C1 segment of cervical spinal cord (tissue), 14 donors: ENCODE measurements around the gene THSD8.

ENCODE experiments used
- DNase-seq, 14 donors: peaks; one replicate each; lab custom pipeline; 2025; lab: John Stamatoyannopoulos, UW

The THSD8 gene

GRCh38 chr19:12779162-12779993, 22.5 kb upstream of the THSD8 start:
- peak in 6 of 14 donors; percentile 18 to 66 (median 44) for DNase-seq

- no peak for DNase-seq
These were observed 19.8 kb upstream of the THSD8 start for GRCh38 chr19:12782174-12782423.

DNA sequence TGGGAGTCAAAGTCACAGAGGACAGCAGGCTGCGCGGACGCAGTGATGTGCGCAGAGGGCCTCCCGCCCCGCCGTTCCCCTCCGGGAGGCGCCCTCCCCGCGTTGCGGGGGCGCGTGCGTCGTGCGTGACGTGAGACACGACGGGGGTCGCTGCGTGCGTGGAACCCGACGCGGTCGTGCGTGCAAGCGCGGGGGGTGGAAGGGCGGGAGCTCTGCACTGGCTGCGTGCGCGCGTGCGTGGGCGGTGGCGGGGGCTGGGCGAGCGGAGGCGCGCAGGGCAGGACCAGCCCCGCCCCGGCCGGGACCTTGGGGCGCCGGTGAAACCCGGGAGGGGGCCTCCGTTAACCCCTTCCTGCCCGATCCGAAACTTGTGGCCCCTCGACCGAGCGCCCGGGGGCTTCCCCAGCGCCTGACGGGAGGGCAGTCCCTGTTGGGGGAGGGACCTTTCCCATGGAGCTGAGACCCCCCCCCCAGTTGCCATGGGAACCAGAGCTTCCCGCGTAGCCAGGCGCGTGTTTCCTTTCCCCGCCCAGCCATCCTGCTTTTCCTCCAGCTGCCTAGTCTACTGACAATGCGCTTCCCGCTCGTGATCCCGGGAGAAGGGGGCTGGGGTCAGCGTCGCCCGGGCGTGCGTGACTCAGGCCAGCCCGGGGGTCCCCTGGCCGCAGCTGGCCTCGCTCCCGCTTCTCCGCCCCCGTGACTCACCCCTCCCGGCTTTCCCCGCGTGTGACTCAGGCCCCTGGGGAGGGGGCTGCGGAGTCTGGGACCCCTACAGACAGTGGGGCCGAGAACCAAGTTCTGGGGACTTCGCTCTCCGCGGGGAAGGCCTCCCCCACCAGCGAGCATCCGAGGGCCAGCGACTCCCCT, 19.2 kb upstream of the THSD8 start:
- peak; percentile 17 to 92 (median 84) for DNase-seq

DNA sequence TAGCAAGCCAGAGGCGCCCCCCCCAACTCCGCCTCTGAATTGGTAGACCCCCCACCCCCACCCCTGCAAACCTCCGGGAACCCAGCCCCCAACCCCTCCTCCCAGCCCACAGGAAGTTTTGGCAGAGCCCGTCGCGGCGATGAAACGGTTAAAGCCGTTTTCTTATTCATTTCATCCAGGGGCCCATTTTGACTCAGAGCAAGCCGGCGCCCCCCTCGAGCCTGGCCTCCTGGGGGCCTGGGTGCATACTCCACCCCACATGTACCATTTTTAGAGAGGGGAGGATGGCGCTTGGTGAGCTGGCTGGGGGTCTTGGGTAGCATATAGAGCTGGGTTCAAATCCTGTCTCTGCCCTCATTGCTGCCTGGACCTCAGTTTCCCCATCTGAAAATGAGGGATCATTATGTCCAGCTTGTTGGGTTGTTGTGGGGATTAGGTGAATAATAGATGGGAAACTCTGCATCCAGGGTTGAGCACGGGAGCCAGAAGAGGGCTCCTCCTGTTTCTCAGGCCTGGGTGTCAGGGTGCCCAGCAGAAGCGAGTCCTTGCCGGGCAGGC, 18.5 kb upstream of the THSD8 start:
- no peak for DNase-seq

DNA sequence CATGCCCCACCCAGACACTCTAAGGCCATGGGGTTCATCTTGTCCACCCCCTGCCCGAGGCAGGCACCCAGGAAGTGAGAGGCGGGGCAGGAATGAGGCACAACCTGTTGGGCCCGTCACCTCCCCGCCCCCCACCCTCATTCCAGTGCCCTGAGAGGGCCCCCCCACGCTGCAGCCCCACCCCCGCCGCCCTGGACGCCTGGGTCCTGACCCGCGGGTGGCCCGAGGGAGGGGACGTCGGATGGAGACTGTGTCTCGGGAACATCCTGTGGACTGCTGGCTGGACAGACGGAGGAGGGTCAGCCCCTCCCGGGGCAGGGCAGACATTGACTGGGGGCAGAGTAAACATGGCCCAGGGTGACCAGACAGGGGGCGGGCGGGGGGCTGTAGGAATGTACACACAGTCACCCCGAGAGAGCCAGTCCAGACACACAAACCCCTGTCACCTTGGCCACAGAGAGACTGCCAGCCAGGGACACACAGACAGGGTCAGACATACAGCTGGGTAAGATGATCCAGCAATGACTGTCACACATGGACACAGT, 17.9 kb upstream of the THSD8 start:
- peak in 7 of 14 donors; percentile 19 to 49 (median 34) for DNase-seq

DNA sequence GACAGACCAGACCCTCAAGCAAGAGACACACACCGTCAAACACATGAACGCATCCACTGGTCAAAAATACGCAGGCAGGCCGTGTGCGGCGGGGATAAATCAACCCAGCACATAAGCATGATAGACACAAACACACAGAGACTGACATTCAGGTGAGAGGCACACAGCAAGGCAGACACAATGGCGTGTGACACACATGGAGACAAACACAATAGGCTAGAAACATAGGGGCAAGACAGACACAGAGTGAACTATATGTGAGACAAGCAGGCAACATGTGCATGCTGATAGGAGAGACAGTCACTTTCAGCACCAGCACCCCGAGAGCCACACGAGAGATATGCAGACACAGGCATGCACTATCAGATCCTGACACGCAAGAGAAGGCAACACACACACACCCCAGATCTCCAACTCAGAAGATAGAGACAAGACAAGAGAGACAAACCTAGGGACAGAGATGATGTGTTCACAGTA, 17.4 kb upstream of the THSD8 start:
- DNase-seq: peak in 4 of 14 donors; percentile 25 to 43 (median 33)

DNA sequence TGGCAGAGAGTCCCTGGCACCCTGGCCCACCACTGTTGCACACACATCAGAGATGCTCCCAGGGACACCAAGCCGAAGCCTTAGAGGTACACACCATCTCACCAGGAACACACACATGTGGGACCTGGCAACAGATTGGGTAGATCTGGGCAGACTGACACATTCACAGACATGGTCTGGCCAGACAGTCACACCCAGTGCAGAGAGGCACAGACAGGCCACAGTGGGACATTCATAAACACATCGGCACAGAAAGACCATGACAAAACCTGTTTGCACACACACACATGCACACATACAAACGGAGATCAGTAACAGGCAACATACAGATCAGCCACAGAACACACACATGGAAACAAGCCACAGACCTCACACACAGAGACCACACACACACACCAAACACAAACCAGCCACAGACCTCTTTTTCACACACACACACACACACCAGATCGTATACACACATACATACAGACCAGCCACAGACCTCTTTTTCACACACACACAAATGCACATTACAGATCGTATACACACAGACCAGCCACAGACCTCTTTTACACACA, 16.9 kb upstream of the THSD8 start:
- peak in 3 of 14 donors; percentile 25 to 32 (median 29) for DNase-seq

GRCh38 chr19:12785431-12786031, 16.3 kb upstream of the THSD8 start:
- DNase-seq: peak in 6 of 14 donors; percentile 28 to 56 (median 46)

DNA sequence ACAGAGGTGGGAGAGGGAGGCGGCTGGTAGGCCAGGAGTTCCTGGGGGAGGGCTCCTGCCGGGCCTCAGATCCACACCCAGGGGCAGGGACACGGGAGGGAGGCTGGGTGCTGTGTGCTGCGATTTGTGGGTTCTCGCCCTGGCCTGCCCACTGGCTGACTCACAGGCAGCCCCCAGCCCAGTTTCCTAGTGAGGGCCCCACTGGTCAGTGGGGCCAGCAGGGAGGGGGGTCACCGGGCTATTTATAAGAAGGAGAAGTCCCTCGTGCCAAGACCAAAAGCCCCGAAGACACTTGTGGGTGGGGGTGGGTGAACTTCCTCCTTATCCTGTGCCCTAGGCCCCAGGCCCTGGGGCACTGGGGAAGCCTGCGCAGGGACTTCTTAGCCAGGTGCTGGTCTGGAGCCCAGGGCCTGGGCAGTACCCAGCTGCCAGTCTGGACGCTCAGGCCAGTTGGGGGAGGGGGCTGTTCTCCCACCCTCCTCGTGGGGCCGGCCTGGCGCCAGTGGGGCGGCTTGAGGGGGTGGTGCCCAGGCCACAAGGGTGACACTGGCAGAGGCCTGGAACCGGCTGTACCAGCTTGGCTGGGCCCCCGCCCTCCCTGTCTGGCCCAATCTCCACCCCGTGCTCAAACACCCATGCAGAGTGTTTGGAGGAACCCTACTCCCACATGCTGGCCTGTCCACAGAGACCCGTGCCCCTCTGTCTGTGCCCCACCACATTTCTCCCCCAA, 15.6 kb upstream of the THSD8 start:
- DNase-seq: peak in 11 of 14 donors; percentile 19 to 87 (median 68)

GRCh38 chr19:12786952-12787351, 14.9 kb upstream of the THSD8 start:
- DNase-seq: no peak

DNA sequence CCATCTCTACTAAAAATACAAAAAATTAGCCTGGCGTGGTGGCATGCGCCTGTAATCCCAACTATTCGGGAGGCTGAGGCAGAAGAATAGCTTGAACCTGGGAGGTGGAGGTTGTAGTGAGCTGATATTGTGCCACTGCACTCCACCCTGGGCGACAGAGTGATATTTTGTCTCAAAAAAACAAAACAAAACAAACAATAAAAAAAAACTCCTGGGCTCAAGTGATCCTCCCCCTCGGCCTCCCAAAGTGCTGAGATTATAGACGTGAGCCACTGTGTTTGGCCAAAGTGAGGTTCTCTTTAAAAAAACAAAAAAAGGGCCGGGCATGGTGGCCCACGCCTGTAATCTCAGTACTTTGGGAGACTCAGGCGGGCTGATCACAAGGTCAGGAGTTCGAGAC, 14.4 kb upstream of the THSD8 start:
- no peak for DNase-seq

GRCh38 chr19:12788042-12788681, 13.7 kb upstream of the THSD8 start:
- DNase-seq: peak in 1 of 14 donors; percentile 15

DNA sequence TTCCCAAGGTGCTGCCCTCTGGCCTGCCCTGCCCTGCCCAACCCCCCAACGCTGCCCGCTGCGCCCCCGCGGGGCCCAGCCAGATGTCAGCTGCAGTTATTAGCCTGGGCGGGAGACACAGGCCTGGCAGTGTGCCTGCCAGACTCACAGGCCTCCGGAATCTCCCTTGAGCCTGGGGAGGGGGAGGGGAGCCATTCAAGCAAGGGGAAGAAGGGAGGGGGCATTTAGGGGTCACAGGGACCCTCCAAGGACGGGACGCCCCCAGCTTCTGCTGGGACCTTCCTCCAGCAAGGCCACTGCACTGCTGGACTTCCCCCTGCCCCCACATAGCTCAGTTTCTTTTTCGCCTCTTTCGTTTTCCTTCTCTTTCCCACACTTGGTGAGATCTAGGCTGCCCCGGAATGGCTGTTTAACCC, 13.2 kb upstream of the THSD8 start:
- peak in 9 of 14 donors; percentile 32 to 73 (median 64) for DNase-seq

- peak in 4 of 14 donors; percentile 42 to 62 (median 58) for DNase-seq
These were observed 12.6 kb upstream of the THSD8 start for GRCh38 chr19:12789098-12789903.

- peak; percentile 54 to 95 (median 86) for DNase-seq
These were observed 11.8 kb upstream of the THSD8 start for GRCh38 chr19:12789904-12790619.

- DNase-seq: peak in 2 of 14 donors; percentile 19 to 61
These were observed 11.1 kb upstream of the THSD8 start for GRCh38 chr19:12790628-12791344.

DNA sequence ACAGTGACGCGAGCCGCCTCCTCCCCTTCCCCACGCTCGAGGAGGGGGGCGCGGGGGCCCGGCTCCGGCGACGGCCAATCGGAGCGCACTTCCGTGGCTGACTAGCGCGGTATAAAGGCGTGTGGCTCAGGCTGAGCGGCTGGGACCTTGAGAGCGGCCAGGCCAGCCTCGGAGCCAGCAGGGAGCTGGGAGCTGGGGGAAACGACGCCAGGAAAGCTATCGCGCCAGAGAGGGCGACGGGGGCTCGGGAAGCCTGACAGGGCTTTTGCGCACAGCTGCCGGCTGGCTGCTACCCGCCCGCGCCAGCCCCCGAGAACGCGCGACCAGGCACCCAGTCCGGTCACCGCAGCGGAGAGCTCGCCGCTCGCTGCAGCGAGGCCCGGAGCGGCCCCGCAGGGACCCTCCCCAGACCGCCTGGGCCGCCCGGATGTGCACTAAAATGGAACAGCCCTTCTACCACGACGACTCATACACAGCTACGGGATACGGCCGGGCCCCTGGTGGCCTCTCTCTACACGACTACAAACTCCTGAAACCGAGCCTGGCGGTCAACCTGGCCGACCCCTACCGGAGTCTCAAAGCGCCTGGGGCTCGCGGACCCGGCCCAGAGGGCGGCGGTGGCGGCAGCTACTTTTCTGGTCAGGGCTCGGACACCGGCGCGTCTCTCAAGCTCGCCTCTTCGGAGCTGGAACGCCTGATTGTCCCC, 10.4 kb upstream of the THSD8 start, which contains the start of gene JUNB:
TSS of gene JUNB (plus strand) at position 142 of the 706 bp plus-strand sequence. CDS start at position 428, 286 bp downstream.
- peak; percentile 67 to 99 (median 96) for DNase-seq
